ENCODE measurements around the gene GALNT14. TPM values are rescaled to one million over a fixed set of nuclear protein-coding genes. Genes with fewer than 3 reads are reported as not detected.

The GALNT14 gene
- total and polyA plus RNA-seq, 8 donors = 0.93 to 15.6 (median 1.4) TPM; not detected in 3

GRCh38 chr2:31086590-31086989 lies 51.6 kb downstream of the GALNT14 start:
- Histone ChIP-seq H3K4me1 (no peaks in the 10 kb centered on the region), H3K36me3 (no peaks in the 10 kb centered on the region), H3K27me3 (no peaks in the 10 kb centered on the region), H3K27ac (no peak overlapping the region), H3K4me3 (no peak overlapping the region), H3K9me3 (no peaks in the 10 kb centered on the region)
- WGBS, 5 donors = 82 to 93% (median 87%) methylated on average over 4 of the region's 4 CpGs
- TF ChIP-seq POLR2AphosphoS5 (IDR thresholded peaks at IDR 0.05) = no peak
- TF ChIP-seq POLR2A (IDR thresholded peaks at IDR 0.05) = no peak
- no peak for TF ChIP-seq CTCF (IDR thresholded peaks at IDR 0.05)
- TF ChIP-seq EP300 (IDR thresholded peaks at IDR 0.05) = no peak
- DNase-seq = no peak
- intact Hi-C loops (cut with DNase I; ENCODE audit: low total_unique reads) = no loop called here

GRCh38 chr2:31083234-31083993 lies 54.8 kb downstream of the GALNT14 start:
- no peaks in the 10 kb centered on the region for H3K27me3 ChIP-seq
- H3K4me1 ChIP-seq = no peaks in the 10 kb centered on the region
- DNase-seq = no peak
- no peak for TF ChIP-seq CTCF (IDR thresholded peaks at IDR 0.05)
- TF ChIP-seq POLR2AphosphoS5 (IDR thresholded peaks at IDR 0.05) = no peak
- TF ChIP-seq POLR2A (IDR thresholded peaks at IDR 0.05) = no peak
- no peak for TF ChIP-seq EP300 (IDR thresholded peaks at IDR 0.05)
- 59 to 71% (median 63%) methylated on average over 13 of the region's 13 CpGs for WGBS, 5 donors
- intact Hi-C loops (cut with DNase I; ENCODE audit: low total_unique reads) = no loop called here
- no peaks in the 10 kb centered on the region for H3K9me3 ChIP-seq
- no peaks in the 10 kb centered on the region for H3K36me3 ChIP-seq
- no peak overlapping the region for H3K27ac ChIP-seq
- H3K4me3 ChIP-seq = no peak overlapping the region

GRCh38 chr2:31082002-31082401 lies 56.2 kb downstream of the GALNT14 start:
- Histone ChIP-seq H3K27me3 (no peaks in the 10 kb centered on the region), H3K27ac (no peak overlapping the region), H3K9me3 (no peaks in the 10 kb centered on the region), H3K4me3 (no peak overlapping the region), H3K36me3 (no peaks in the 10 kb centered on the region), H3K4me1 (no peaks in the 10 kb centered on the region)
- WGBS, 5 donors = 70 to 79% (median 75%) methylated on average over 2 of the region's 2 CpGs
- intact Hi-C loops (cut with DNase I; ENCODE audit: low total_unique reads) = no loop called here
- TF ChIP-seq EP300 (IDR thresholded peaks at IDR 0.05) (no peak), CTCF (IDR thresholded peaks at IDR 0.05) (no peak), POLR2A (IDR thresholded peaks at IDR 0.05) (no peak), POLR2AphosphoS5 (IDR thresholded peaks at IDR 0.05) (no peak)
- no peak for DNase-seq

- Histone ChIP-seq H3K36me3 (no peaks in the 10 kb centered on the region), H3K27ac (no peak overlapping the region), H3K4me1 (no peaks in the 10 kb centered on the region), H3K4me3 (no peak overlapping the region), H3K27me3 (no peaks in the 10 kb centered on the region), H3K9me3 (no peaks in the 10 kb centered on the region)
- TF ChIP-seq POLR2A (IDR thresholded peaks at IDR 0.05) = no peak
- no peak for TF ChIP-seq EP300 (IDR thresholded peaks at IDR 0.05)
- TF ChIP-seq POLR2AphosphoS5 (IDR thresholded peaks at IDR 0.05) = no peak
- TF ChIP-seq CTCF (IDR thresholded peaks at IDR 0.05) = no peak
- intact Hi-C loops (cut with DNase I; ENCODE audit: low total_unique reads) = no loop called here
- WGBS, 5 donors = 44 to 55% (median 52%) methylated on average over 2 of the region's 2 CpGs
- DNase-seq = no peak
Observed at GRCh38 chr2:31081492-31081891, 56.7 kb downstream of the GALNT14 start.
